Keratinocyte (primary cell): ENCODE data around the gene BCAM. TPM values are rescaled to one million over a fixed set of nuclear protein-coding genes. Genes with fewer than 3 reads are reported as not detected.

Experiments used
- DNase-seq: peaks from one replicate; pipeline ENCODE4 v3.0.0-alpha.2; 2011; ENCODE audit warnings: low read depth, missing footprints, low spot score
- FAIRE-seq: peaks from 2 replicates; lab custom pipeline; 2011; peaks lifted over from hg19 to GRCh38; lab: Jason Lieb, UNC
- H2AFZ ChIP-seq: 2 replicates; pipeline ENCODE4 v1.6.0; 2012; ENCODE audit warnings: low read length, control low read depth, inconsistent platforms; ENCODE audit not compliant: control insufficient read depth
- H3K27ac ChIP-seq: 2 replicates; pipeline ENCODE4 v1.5.1; 2011; ENCODE audit warnings: low read length; ENCODE audit not compliant: control insufficient read depth, insufficient read depth
- H3K27me3 ChIP-seq: 3 replicates; pipeline ENCODE4 v1.6.0; 2011; ENCODE audit warnings: low read length; ENCODE audit not compliant: control insufficient read depth, insufficient read depth; ENCODE audit errors: extremely low read depth
- H3K36me3 ChIP-seq, 2 experiments: 2 replicates in 1 of 2; 3 replicates in 1 of 2; pipeline ENCODE4 v1.5.1; 2011; ENCODE audit warnings: low read length in 2 of 2, mild to moderate bottlenecking in 1 of 2; ENCODE audit not compliant: control insufficient read depth in 2 of 2, insufficient read depth in 2 of 2; ENCODE audit errors: extremely low read depth in 1 of 2
- H3K4me1 ChIP-seq: 3 replicates; pipeline ENCODE4 v1.5.1; 2011; ENCODE audit warnings: low read length; ENCODE audit not compliant: control insufficient read depth, insufficient read depth; ENCODE audit errors: extremely low read depth
- H3K4me2 ChIP-seq: 3 replicates; pipeline ENCODE4 v1.6.0; 2011; ENCODE audit warnings: low read depth, low read length; ENCODE audit not compliant: control insufficient read depth, insufficient read depth; ENCODE audit errors: extremely low read depth
- H3K4me3 ChIP-seq, 3 experiments: fragments of 200-600 bp in 1 of 3; sonication (generic) in 1 of 3; 2 replicates in 2 of 3; 3 replicates in 1 of 3; pipeline ENCODE4 v1.5.1; 2011 to 2016; ENCODE audit warnings: low read length in 3 of 3, mild to moderate bottlenecking in 3 of 3, control low read depth in 2 of 3, inconsistent platforms in 1 of 3, low read depth in 1 of 3, mixed read lengths in 1 of 3, mixed run types in 1 of 3, moderate library complexity in 1 of 3; ENCODE audit not compliant: control insufficient read depth in 2 of 3, insufficient read depth in 2 of 3; ENCODE audit errors: extremely low read depth in 1 of 3
- H3K79me2 ChIP-seq: 2 replicates; pipeline ENCODE4 v1.6.0; 2012; ENCODE audit warnings: low read length; ENCODE audit not compliant: control insufficient read depth, insufficient read depth
- H3K9ac ChIP-seq: 3 replicates; pipeline ENCODE4 v1.6.0; 2011; ENCODE audit warnings: low read length; ENCODE audit not compliant: control insufficient read depth, insufficient read depth; ENCODE audit errors: extremely low read depth
- H3K9me1 ChIP-seq: 3 replicates; pipeline ENCODE4 v1.6.0; 2011; ENCODE audit warnings: low read length; ENCODE audit not compliant: control insufficient read depth, insufficient read depth; ENCODE audit errors: extremely low read depth
- H3K9me3 ChIP-seq: 2 replicates; pipeline ENCODE4 v1.5.1; 2012; ENCODE audit warnings: low read depth, low read length; ENCODE audit not compliant: control insufficient read depth
- H4K20me1 ChIP-seq: 3 replicates; pipeline ENCODE4 v1.6.0; 2011; ENCODE audit warnings: low read length; ENCODE audit not compliant: control insufficient read depth, insufficient read depth; ENCODE audit errors: extremely low read depth
- EZH2 ChIP-seq: IDR thresholded peaks from one replicate; pipeline ENCODE4 v1.6.1; 2012; ENCODE audit warnings: inconsistent platforms, mild to moderate bottlenecking, low read length, moderate library complexity
- dilution Hi-C: fragments of 300-500 bp; cut with MboI; formaldehyde crosslinking; loops from one replicate; pipeline ENCODE4 v1.7.0; 2020; ENCODE audit warnings: low sequenced_read_pairs; ENCODE audit not compliant: extremely low pct_ligation_motif_present
- polyA plus RNA-seq, 5 experiments: library from polyadenylated mRNA; depleted of rRNA in 3 of 5; stranded (reverse) in 3 of 5; stranded (forward) in 1 of 5; unstranded in 1 of 5; fragments of >200 nt; gene quantifications; 1 replicate in 1 of 5; 2 replicates in 3 of 5; 3 replicates in 1 of 5; pipeline versions ENCODE4 v1.2.1 to v1.2.3, GENCODE V29; 2011 to 2012; ENCODE audit warnings: missing spikeins in 2 of 5, low read depth in 1 of 5, low replicate concordance in 1 of 5
- TF ChIP-seq, protein P1 (sequence below), 3 experiments: IDR thresholded peaks in 1 of 3; conservative IDR thresholded peaks in 1 of 3; optimal IDR thresholded peaks in 1 of 3; 2 replicates in 2 of 3; 3 replicates in 1 of 3; pipeline versions ENCODE3 to v1.5.1; 2011; ENCODE audit warnings: low read length in 3 of 3, mild to moderate bottlenecking in 3 of 3, moderate library complexity in 2 of 3, control low read depth in 1 of 3, inconsistent platforms in 1 of 3; ENCODE audit not compliant: insufficient read depth in 2 of 3; ENCODE audit errors: extremely low read depth in 1 of 3

The BCAM gene
- polyA plus RNA-seq, 1 donor (not counting 4 experiments of a cell fraction or from before 2014, with no cell fraction given) = 13.6 TPM

DNA sequence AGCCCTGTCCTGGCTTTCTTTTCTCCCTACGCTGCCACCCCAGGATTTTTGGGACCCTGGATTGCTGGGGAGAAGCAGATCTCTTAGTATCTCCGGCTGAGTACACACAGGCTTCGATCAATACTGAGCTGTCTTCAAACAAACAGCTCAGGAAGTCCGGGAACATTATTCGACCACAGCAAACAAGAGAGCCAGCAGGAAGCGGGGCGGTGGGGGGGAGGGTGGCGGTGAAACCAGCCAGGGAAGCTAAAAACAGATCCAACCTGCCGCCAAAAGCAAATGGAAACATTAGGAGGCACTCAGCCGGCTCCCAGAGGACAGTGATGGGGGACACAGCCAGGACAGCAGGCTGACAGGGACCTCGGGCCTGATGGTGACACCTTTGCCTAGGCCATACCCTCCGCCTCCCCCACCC lies 12.2 kb upstream of the BCAM start:
- H3K79me2 ChIP-seq = peaks cover 2% of the 10 kb centered on the region
- H3K9me1 ChIP-seq = no peaks in the 10 kb centered on the region
- H3K9ac ChIP-seq = no peak overlapping the region
- H2AFZ ChIP-seq = no peak overlapping the region
- FAIRE-seq (no peak), DNase-seq (no peak)
- H4K20me1 ChIP-seq = peaks cover 6% of the 10 kb centered on the region
- no peaks in the 10 kb centered on the region for H3K4me1 ChIP-seq
- H3K4me3 ChIP-seq = no peak overlapping the region
- H3K27me3 ChIP-seq = no peaks in the 10 kb centered on the region
- dilution Hi-C loops = no loop called here
- H3K36me3 ChIP-seq = peaks cover 37 to 44% of the 10 kb centered on the region in 2 experiments
- H3K27ac ChIP-seq = no peak overlapping the region
- no peak for TF ChIP-seq EZH2
- TF ChIP-seq, protein P1, sequence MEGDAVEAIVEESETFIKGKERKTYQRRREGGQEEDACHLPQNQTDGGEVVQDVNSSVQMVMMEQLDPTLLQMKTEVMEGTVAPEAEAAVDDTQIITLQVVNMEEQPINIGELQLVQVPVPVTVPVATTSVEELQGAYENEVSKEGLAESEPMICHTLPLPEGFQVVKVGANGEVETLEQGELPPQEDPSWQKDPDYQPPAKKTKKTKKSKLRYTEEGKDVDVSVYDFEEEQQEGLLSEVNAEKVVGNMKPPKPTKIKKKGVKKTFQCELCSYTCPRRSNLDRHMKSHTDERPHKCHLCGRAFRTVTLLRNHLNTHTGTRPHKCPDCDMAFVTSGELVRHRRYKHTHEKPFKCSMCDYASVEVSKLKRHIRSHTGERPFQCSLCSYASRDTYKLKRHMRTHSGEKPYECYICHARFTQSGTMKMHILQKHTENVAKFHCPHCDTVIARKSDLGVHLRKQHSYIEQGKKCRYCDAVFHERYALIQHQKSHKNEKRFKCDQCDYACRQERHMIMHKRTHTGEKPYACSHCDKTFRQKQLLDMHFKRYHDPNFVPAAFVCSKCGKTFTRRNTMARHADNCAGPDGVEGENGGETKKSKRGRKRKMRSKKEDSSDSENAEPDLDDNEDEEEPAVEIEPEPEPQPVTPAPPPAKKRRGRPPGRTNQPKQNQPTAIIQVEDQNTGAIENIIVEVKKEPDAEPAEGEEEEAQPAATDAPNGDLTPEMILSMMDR (optimal IDR thresholded peaks at IDR 0.05 in 1 of 3, IDR thresholded peaks at IDR 0.05 in 1 of 3, conservative IDR thresholded peaks at IDR 0.05 in 1 of 3; ENCODE audit: extremely low read depth in 1 of 3, insufficient read depth in 2 of 3, low read length in 3 of 3) = no peak
- H3K4me2 ChIP-seq = no peak overlapping the region
- H3K9me3 ChIP-seq = no peaks in the 10 kb centered on the region

DNA sequence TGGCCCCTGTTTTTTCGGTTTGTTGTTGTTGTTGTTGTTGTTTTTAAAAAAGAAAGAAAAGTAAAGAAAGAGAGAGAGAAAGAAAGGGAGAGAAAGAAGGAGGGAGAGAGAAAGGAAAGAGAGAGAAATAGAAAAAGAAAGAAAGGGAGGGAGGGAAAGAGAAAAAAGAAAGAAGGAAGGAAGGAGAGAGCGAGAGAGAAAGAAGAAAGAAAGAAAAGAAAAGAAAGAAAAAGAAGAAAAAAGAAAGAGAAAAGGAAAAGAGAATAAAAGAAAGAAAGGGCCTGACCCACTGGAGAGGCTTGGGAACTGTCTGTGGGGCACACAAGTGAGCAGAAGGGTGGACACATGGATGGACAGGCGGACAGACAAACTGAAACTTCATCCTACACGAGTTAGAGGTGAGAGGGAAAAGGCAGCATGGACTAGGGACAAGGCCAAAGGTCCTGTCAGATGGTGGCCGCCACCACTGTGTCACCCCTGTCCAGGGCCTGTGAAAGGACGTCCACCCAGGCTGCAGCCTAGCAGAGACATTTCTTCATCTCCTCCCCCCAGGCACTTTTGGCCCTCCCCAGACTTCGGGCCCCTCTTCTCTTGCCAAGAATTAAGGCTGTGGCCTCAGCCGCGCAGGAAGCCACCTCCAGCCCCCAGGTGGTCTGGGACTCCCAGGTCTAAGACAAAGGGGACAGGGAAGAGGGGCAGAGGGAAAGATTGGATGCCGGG lies 9.1 kb upstream of the BCAM start:
- H3K4me2 ChIP-seq = no peak overlapping the region
- no peak for DNase-seq
- no peak for FAIRE-seq
- dilution Hi-C loops = no loop called here
- H3K4me1 ChIP-seq = no peaks in the 10 kb centered on the region
- H3K4me3 ChIP-seq = no peak overlapping the region
- H3K9me1 ChIP-seq = no peaks in the 10 kb centered on the region
- H3K9ac ChIP-seq = no peak overlapping the region
- H3K27me3 ChIP-seq = no peaks in the 10 kb centered on the region
- no peak for TF ChIP-seq EZH2
- TF ChIP-seq, protein P1 (optimal IDR thresholded peaks at IDR 0.05 in 1 of 3, IDR thresholded peaks at IDR 0.05 in 1 of 3, conservative IDR thresholded peaks at IDR 0.05 in 1 of 3; ENCODE audit: extremely low read depth in 1 of 3, insufficient read depth in 2 of 3, low read length in 3 of 3) = no peak
- H3K36me3 ChIP-seq = peaks cover 38 to 45% of the 10 kb centered on the region in 2 experiments
- H2AFZ ChIP-seq = no peak overlapping the region
- peaks cover 6% of the 10 kb centered on the region for H4K20me1 ChIP-seq
- no peaks in the 10 kb centered on the region for H3K79me2 ChIP-seq
- no peak overlapping the region for H3K27ac ChIP-seq
- no peaks in the 10 kb centered on the region for H3K9me3 ChIP-seq
